Measurements from ENCODE around the gene KMT2E.

DNA sequence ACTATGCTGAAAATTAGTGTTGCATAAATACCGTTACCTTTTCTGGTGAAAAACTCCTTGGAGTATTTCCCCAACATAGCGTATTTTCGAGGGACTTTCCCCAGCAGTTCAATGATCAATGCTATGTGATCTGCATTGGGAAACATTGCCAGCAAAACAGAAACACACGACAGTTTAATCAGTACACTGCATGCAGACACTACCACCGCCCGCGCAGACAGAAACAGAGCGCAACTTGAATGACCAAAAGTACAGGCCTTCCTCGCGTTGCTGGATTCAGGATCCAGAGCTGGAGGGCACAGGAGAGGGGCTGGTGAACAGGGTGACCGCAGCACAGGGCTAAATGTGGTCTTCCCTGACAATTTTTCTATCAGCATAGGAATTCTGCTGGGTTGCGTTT, 111.7 kb downstream of the KMT2E start:
- TF ChIP-seq POLR2AphosphoS5 (IDR thresholded peaks at IDR 0.05; ENCODE audit: borderline replicate concordance, low read depth, low read length) (no peak), EZH2 (IDR thresholded peaks at IDR 0.05) (no peak), FOXP2 (optimal IDR thresholded peaks at IDR 0.05; ENCODE audit: control extremely low read depth, extremely low read length, insufficient read depth) (no peak)

Measured in SK-N-MC (cell line).